ENCODE measurements around the gene CYTH1. TPM values are rescaled to one million over a fixed set of nuclear protein-coding genes. Genes with fewer than 3 reads are reported as not detected.

Gene CYTH1
- total RNA-seq, 2 donors from 2014 or later: 23.1 to 27.4 TPM

DNA sequence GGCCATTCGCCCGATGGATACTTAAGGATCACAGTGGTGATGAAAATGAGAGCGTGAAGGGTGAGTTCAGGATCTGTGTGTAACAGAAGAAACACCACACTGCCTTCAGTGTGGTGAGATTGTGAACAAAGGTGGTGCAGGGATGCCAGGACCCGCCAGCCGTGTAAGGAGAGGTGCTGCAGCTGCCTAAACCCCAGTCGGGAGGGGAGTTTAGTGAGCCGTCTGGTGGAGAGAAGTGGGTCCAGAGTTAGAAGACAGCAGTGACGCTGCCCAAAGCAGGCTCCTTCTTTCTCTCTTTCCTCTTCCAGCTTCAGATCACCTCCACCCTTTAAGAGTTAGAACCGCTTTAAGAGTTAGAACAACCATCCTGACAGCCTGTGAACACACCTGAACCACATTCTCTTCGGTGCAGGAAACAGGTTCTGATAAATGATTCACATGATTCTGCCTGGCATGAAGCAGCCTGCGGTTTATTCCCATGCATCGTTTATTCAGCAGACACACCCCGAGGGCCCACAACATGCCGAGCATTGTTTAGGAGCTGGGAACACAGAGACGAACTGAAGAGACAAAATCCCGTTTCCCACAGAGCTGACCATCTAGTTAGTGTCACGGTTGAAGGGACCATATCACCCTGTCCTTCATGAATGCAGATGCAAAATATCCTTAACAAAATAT lies 120.8 kb downstream of the CYTH1 start:
- Histone ChIP-seq H3K9ac (ENCODE audit: extremely low read depth, low read length, poor library complexity, severe bottlenecking) (no peak overlapping the region), H3K27me3 (ENCODE audit: control insufficient read depth, insufficient read depth, low read length, poor library complexity, severe bottlenecking) (peaks cover 9% of the 10 kb centered on the region), H3K27ac (ENCODE audit: low read depth, low read length) (no peak overlapping the region), H3K9me3 (ENCODE audit: control insufficient read depth, low read length) (no peaks in the 10 kb centered on the region), H3K36me3 (ENCODE audit: control insufficient read depth, insufficient read depth, low read length) (no peaks in the 10 kb centered on the region), H3K4me3 (ENCODE audit: low read length) (no peak overlapping the region), H3K4me1 (ENCODE audit: control insufficient read depth, insufficient read depth, low read length) (no peaks in the 10 kb centered on the region)
- no peaks in the 10 kb centered on the region for H3K36me3 Mint-ChIP-seq (ENCODE audit: low read depth)
- DNase-seq: no peak
- H3K4me3 Mint-ChIP-seq: no peak overlapping the region
- H3K9me3 Mint-ChIP-seq: no peaks in the 10 kb centered on the region
- peaks cover 8% of the 10 kb centered on the region for H3K27me3 Mint-ChIP-seq (ENCODE audit: insufficient read depth)
- TF ChIP-seq, protein P1, sequence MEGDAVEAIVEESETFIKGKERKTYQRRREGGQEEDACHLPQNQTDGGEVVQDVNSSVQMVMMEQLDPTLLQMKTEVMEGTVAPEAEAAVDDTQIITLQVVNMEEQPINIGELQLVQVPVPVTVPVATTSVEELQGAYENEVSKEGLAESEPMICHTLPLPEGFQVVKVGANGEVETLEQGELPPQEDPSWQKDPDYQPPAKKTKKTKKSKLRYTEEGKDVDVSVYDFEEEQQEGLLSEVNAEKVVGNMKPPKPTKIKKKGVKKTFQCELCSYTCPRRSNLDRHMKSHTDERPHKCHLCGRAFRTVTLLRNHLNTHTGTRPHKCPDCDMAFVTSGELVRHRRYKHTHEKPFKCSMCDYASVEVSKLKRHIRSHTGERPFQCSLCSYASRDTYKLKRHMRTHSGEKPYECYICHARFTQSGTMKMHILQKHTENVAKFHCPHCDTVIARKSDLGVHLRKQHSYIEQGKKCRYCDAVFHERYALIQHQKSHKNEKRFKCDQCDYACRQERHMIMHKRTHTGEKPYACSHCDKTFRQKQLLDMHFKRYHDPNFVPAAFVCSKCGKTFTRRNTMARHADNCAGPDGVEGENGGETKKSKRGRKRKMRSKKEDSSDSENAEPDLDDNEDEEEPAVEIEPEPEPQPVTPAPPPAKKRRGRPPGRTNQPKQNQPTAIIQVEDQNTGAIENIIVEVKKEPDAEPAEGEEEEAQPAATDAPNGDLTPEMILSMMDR (conservative IDR thresholded peaks at IDR 0.05): no peak
- H3K4me1 Mint-ChIP-seq: no peaks in the 10 kb centered on the region
- no peak overlapping the region for H3K27ac Mint-ChIP-seq
- WGBS, 2 experiments (ENCODE audit: insufficient coverage in 1 of 2, insufficient read length in 1 of 2): 89 to 94% methylated on average over 14 to 16 of the region's 17 CpGs

DNA sequence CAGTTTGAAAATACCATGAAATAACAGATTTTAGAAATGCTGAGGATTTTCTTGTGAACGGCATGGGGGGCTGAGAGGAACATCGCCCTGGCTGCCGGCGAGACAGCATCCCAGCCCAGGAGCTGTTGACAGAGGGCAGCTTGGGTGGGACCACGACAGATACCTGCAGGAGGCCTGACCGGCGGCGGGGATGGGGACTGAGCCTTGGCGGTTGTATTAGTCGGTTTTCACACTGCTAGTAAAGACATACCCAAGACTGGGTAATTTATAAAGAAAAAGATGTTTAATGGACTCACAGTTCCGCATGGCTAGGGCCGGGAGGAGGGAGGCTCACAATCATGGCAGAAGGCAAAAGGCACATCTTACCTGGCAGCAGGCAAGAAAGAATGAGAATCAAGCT lies 122.5 kb downstream of the CYTH1 start:
- no peaks in the 10 kb centered on the region for H3K36me3 Mint-ChIP-seq (ENCODE audit: low read depth)
- no peak overlapping the region for H3K9ac ChIP-seq (ENCODE audit: extremely low read depth, low read length, poor library complexity, severe bottlenecking)
- H3K4me3 Mint-ChIP-seq: no peak overlapping the region
- H3K27me3 ChIP-seq (ENCODE audit: control insufficient read depth, insufficient read depth, low read length, poor library complexity, severe bottlenecking): peaks cover 19% of the 10 kb centered on the region
- H3K9me3 ChIP-seq (ENCODE audit: control insufficient read depth, low read length): no peaks in the 10 kb centered on the region
- no peaks in the 10 kb centered on the region for H3K9me3 Mint-ChIP-seq
- TF ChIP-seq, protein P1 (conservative IDR thresholded peaks at IDR 0.05): no peak
- no peak overlapping the region for H3K27ac ChIP-seq (ENCODE audit: low read depth, low read length)
- H3K36me3 ChIP-seq (ENCODE audit: control insufficient read depth, insufficient read depth, low read length): no peaks in the 10 kb centered on the region
- DNase-seq: no peak
- H3K4me1 ChIP-seq (ENCODE audit: control insufficient read depth, insufficient read depth, low read length): peaks cover under 1% of the 10 kb centered on the region
- no peak overlapping the region for H3K27ac Mint-ChIP-seq
- WGBS, 2 experiments (ENCODE audit: insufficient coverage in 1 of 2, insufficient read length in 1 of 2): 89 to 92% methylated on average over 11 to 12 of the region's 12 CpGs
- H3K27me3 Mint-ChIP-seq (ENCODE audit: insufficient read depth): peaks cover 19% of the 10 kb centered on the region
- no peaks in the 10 kb centered on the region for H3K4me1 Mint-ChIP-seq
- no peak overlapping the region for H3K4me3 ChIP-seq (ENCODE audit: low read length)

DNA sequence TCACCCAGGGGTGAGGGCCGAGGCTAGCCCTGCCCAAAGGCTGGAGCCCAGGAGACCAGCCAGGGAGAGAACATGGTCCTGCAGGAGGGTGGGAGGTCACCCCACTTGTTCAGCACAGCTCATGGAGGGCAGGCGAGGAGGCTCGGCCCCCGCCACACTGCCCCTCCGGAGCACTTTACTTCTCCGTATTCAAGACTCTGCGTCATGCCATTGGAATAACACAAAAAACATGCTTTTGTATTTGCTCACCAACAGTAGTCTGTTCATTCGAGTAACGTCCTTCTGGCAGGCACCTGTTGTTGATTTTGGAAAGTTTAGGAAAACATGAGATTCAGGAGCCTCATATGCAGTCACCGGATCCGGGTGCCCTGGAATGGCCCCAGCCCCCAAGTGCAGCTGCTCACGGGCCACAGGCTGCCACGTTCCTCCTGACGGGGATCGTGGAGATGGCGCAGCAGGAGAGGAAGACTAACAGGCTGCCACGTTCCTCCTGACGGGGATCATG lies 123.7 kb downstream of the CYTH1 start:
- DNase-seq: no peak
- Histone ChIP-seq H3K9ac (ENCODE audit: extremely low read depth, low read length, poor library complexity, severe bottlenecking) (no peak overlapping the region), H3K4me1 (ENCODE audit: control insufficient read depth, insufficient read depth, low read length) (peaks cover 3% of the 10 kb centered on the region), H3K36me3 (ENCODE audit: control insufficient read depth, insufficient read depth, low read length) (no peaks in the 10 kb centered on the region), H3K27ac (ENCODE audit: low read depth, low read length) (no peak overlapping the region), H3K27me3 (ENCODE audit: control insufficient read depth, insufficient read depth, low read length, poor library complexity, severe bottlenecking) (peaks cover 31% of the 10 kb centered on the region), H3K4me3 (ENCODE audit: low read length) (no peak overlapping the region), H3K9me3 (ENCODE audit: control insufficient read depth, low read length) (no peaks in the 10 kb centered on the region)
- no peak overlapping the region for H3K4me3 Mint-ChIP-seq
- 94 to 96% methylated on average over 18 of the region's 18 CpGs for WGBS, 2 experiments (ENCODE audit: insufficient coverage in 1 of 2, insufficient read length in 1 of 2)
- H3K4me1 Mint-ChIP-seq: no peaks in the 10 kb centered on the region
- TF ChIP-seq, protein P1 (conservative IDR thresholded peaks at IDR 0.05): no peak
- H3K27ac Mint-ChIP-seq: no peak overlapping the region
- H3K9me3 Mint-ChIP-seq: no peaks in the 10 kb centered on the region
- no peaks in the 10 kb centered on the region for H3K36me3 Mint-ChIP-seq (ENCODE audit: low read depth)
- H3K27me3 Mint-ChIP-seq (ENCODE audit: insufficient read depth): peaks cover 30% of the 10 kb centered on the region

Measured in endodermal cell (in vitro differentiated cells).